ENCODE data around the gene AMER3.

- TF ChIP-seq TAF1 (IDR thresholded peaks at IDR 0.05; ENCODE audit: low read depth): no peak
- TF ChIP-seq CEBPB (IDR thresholded peaks at IDR 0.05): no peak
- TF ChIP-seq YY1 (IDR thresholded peaks at IDR 0.05; ENCODE audit: low read depth): no peak
- TF ChIP-seq USF1 (IDR thresholded peaks at IDR 0.05): no peak
- TF ChIP-seq REST (IDR thresholded peaks at IDR 0.05; ENCODE audit: low read depth): no peak
- TF ChIP-seq EP300 (IDR thresholded peaks at IDR 0.05; ENCODE audit: borderline replicate concordance): no peak
- no peak for TF ChIP-seq EGR1 (IDR thresholded peaks at IDR 0.05)
- no peak for TF ChIP-seq ZBTB7A (IDR thresholded peaks at IDR 0.05; ENCODE audit: low read depth)
- TF ChIP-seq RAD21 (IDR thresholded peaks at IDR 0.05; ENCODE audit: low read depth): no peak
- no peak for TF ChIP-seq TEAD4 (IDR thresholded peaks at IDR 0.05)
- no peak for TF ChIP-seq MAX (IDR thresholded peaks at IDR 0.05)
Measured at GRCh38 chr2:130737592-130737991, 17.7 kb upstream of the AMER3 start.
